Fibroblast of upper back skin (primary cell): Measurements from ENCODE around the gene LIPC.

ENCODE experiments used
- DNase-seq: peaks from one replicate; pipeline ENCODE4 v3.0.0-alpha.2; 2013

The LIPC gene

DNA sequence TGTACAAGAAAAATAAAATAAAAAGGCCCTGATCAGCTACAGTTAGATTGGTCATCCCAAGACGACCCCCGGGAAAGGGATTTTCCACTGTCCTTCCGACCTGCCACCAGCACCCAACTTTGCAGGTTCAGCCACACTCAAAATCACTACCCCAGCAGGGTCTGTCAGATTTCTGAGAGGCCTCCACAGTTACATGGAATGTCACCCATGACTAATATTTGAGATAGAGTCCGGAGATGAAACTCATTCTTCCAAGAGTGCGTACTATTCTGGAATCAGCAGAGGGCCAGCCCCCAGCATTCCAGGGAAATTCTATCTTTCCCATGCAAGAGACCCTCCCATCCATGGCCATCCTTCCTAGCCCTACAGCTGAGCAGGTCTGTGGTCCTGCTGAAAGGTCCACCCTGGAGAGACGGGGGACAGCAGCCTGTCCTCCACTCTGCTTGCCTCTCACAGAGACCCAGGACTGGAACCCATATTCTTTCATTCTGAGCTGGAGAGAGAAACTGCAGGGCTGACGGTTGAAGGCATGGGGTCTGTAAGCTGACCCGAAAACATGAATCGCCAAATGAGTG lies 5.8 kb downstream of the LIPC start:
- DNase-seq, result no peak

GRCh38 chr15:58438111-58438510 lies 6.3 kb downstream of the LIPC start:
- DNase-seq, result no peak

- peak; percentile 72 for DNase-seq
Measured at GRCh38 chr15:58438956-58439355, 7.2 kb downstream of the LIPC start.

GRCh38 chr15:58440158-58440910 lies 8.5 kb downstream of the LIPC start:
- DNase-seq, result peak; percentile 51

- DNase-seq, result no peak
Measured at GRCh38 chr15:58440922-58441321, 9.1 kb downstream of the LIPC start.

DNA sequence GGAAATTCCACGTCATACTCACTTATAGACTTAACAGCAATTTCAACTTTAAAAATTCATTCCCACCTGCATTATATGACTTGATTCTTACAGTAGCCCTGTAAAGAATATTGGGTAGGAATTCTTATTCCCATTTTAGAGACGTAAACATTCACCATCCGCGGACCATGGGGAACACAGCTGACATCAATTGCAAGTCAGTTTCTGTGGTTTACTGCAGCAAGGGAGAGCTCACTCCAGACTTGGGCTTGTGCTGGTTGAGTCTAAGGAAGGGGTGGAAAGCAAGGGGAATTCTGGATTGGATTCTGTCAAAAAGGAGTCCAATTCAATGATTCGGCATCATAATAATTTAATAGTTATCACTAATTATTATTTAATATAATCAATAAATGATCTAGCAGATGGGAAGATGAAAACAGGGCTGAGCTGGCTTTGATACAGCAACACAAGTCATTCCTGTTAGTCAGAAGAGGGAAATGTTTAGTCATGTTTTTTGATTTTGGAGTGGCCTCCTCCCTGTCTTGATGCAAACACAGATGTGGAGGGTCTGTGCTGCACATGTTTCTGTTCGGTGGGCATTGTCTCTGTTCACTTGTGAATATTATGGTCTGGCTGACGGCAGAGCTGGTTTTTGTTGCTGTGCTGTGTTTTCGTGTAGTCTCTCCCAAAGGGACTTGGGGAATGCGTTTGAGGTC lies 9.7 kb downstream of the LIPC start:
- peak; percentile 90 for DNase-seq

GRCh38 chr15:58442122-58442521 lies 10.3 kb downstream of the LIPC start:
- DNase-seq, result no peak

- no peak for DNase-seq
Measured at GRCh38 chr15:58443308-58443707, 11.5 kb downstream of the LIPC start.

- DNase-seq, result no peak
Measured at GRCh38 chr15:58444056-58444455, 12.3 kb downstream of the LIPC start.

- peak; percentile 35 for DNase-seq
Measured at GRCh38 chr15:58444658-58445332, 13.0 kb downstream of the LIPC start.

DNA sequence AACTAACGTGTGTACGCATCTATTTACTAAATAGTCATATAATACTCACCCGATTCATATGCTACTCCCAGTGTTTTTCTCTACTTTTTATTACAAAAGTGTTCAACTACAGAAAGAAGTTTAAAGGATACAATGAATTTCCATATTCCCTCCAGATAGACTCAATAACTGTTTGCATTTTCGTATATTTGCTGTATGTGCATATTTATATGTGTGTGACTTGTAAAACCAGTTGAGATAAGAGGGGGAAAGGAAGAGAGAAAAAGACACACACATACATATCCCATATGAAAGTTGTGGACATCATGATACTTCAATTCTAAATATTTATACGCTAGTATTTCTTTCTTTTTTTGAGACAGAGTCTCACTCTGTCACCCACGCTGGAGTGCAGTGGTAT lies 14.1 kb downstream of the LIPC start:
- no peak for DNase-seq

DNA sequence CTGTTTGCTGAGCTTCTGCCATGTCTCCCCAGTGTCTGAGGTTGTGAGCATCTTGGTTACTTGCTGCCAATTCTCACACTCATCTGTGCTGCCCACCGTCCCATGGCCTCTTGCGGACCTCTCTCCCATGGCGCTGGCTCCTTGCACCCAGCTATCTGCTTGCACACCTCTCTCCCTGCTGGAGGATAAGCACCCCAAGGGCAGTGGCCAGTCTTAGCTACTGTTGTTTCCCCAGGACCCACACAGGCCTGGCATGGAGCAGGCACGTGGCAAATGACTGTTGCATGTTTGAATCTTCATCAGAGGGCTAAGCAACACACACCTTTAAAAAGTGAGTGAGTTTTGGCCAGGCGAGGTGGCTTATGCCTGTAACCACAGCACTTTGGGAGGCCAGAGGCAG lies 14.7 kb downstream of the LIPC start:
- DNase-seq, result no peak

- peak; percentile 96 for DNase-seq
Measured at GRCh38 chr15:58447271-58448010, 15.7 kb downstream of the LIPC start.

DNA sequence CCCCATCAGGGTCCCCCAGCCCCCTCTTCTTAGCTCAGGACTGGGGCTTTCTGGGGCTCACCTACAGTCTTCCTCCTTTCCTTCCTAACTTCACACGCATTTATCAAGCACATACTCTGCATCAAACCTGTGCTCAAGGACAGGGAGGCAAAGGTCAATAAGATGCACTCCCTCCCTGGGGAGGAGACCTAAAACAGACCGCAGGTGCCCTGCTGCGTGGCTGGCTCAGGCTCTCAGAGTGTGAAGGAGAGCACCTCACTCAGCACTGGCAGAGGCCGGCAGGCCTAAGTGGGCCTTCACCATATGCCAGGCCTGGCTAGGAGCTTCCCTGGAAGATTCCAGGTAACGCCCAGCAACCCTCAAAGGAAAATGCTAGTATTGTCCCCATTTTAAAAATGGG lies 16.5 kb downstream of the LIPC start:
- DNase-seq, result no peak

- no peak for DNase-seq
Measured at GRCh38 chr15:58448906-58449305, 17.1 kb downstream of the LIPC start.

DNA sequence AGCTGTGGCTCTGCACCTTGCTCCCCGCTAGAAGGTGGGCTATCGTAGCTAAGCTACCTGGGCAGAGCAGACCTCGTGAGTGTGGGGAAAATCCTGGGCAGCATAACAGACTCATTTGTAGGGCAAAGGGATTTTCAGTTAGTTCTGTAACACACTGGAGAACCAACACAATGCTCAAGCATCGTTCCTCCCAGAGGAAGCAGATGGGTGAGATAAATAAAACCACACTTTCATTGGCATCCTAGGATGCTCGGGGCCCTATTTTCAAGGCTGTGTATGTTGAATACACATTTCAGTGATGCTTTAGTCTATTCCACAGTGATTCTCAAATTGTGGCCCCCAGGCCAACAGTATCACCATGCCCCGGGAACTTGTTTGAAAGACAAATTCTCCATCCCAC lies 20.0 kb downstream of the LIPC start:
- DNase-seq, result no peak

GRCh38 chr15:58452775-58453174 lies 21.0 kb downstream of the LIPC start:
- no peak for DNase-seq

DNA sequence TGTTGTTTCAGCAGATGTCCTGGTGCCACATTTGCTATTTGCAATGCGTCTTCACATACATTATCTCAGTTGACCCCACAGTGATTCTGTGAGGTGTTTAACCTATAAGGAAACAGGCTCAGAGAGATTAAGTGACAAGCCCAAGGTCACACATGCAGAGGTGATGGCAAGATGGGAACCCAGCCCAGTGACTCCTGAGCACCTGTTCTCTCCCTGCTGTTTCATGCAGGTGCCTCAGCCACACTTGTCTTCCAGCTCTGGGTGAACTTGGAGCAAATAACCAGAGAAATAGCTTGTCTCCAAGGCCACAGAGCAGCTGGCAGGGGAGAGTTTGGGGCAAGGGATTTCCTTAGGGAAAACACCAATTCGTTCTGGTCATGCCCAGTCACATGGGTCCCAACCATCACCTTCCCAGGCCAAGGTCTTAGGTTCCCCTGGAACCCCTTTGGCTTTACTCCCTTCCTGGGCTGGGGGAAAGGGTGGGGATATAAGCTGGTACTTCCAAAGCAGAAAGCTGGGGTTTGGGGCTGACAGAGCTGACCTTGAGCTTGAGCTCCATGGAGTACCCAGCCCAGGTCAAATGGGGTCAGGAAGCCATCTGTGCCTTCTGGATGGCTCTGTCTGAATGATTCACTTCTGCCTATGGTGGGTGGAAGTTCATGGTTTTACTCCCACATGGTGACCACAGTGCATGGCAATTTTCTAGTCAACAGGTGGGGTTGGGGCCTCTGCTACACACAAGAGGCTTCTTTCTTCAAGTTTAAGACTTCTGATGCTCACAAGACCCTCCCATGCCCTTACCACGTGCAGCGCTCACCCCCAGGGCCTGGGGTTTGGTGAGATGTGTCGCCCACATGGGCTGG lies 22.4 kb downstream of the LIPC start:
- no peak for DNase-seq

DNA sequence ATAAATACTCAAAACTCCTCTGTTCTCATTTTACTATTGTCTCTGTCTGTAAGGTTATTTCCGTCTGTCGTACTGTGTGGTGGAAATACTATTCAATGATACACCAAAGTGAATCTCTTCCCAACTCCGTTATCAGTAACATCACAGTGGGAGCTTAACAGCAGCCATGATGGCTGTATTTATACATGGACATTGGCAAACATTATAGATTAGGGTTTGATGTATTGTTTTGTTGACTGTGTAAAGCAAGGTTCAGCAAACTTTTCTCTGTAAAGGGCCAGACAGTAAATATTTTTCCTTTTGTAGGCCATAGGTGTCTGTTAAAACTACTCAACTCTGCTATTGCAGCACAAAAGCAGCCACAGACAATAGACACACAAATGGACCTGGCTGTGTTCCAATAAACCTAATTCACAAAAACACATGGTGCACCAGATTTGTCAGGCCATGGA lies 23.2 kb downstream of the LIPC start:
- DNase-seq, result no peak

GRCh38 chr15:58457466-58457965 lies 25.7 kb downstream of the LIPC start:
- peak; percentile 75 for DNase-seq

DNA sequence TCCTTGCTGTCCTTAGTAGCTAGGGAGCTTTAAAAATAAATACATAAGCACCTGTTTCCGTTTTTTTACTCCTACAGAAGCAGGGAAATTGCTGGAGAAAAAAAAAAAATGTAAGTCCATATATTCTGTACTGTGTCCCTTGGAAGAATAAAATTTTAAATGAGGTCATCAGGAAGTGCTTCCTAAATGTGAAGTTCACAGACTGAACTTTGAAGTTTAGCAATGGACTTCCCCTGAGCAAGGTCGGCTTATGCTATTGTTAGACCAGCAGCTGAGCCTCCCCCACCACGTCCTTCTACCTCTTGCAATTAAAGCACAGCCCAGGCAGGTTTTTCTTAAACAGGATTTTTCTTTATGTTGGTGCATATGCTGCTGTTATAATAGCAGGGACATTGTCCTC lies 26.3 kb downstream of the LIPC start:
- no peak for DNase-seq

DNA sequence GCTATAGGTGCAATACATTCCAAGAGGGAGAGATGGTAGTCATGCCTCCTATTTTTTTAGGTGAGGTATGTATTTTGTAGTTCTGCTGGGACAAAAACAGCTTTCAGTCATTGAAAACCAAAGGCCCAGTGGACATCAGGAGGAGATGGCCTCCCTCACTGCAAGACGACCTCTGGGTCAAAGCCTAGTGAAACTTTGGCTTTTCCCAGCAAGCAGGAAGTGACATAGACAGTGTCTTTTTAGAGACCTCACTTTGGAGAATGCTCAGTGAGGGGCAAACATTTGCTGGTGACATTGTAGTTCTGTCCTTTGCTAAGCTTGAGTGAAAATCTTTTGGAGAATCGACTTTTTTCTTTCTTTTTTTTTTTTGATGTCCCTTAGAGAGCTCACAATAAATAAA lies 27.3 kb downstream of the LIPC start:
- DNase-seq, result no peak
